Smooth muscle cell (in vitro differentiated cells): ENCODE measurements around the gene HSD11B2. TPM values are rescaled to one million over a fixed set of nuclear protein-coding genes. Genes with fewer than 3 reads are reported as not detected.

Experiments used
- DNase-seq: peaks from one replicate; lab custom pipeline; 2025; ENCODE audit not compliant: unreplicated experiment; lab: John Stamatoyannopoulos, UW
- H2AFZ ChIP-seq: fragments of 200-600 bp; sonication (generic); 2 replicates; pipeline ENCODE4 v1.6.0; 2016; ENCODE audit warnings: antibody characterized with exemption, low read depth, mild to moderate bottlenecking
- H3F3A ChIP-seq: fragments of 200-600 bp; sonication (generic); 2 replicates; pipeline ENCODE4 v1.6.0; 2017; ENCODE audit warnings: antibody characterized with exemption, low read depth
- H3K27ac ChIP-seq: fragments of 200-600 bp; sonication (generic); 2 replicates; pipeline ENCODE4 v1.5.1; 2016; ENCODE audit warnings: low read depth, mild to moderate bottlenecking
- H3K27me3 ChIP-seq: fragments of 200-600 bp; sonication (generic); 2 replicates; pipeline ENCODE4 v1.6.1; 2016; ENCODE audit warnings: low read depth, mild to moderate bottlenecking
- H3K36me3 ChIP-seq: fragments of 200-600 bp; sonication (generic); 2 replicates; pipeline ENCODE4 v1.5.1; 2016; ENCODE audit warnings: low read depth
- H3K4me1 ChIP-seq: fragments of 200-600 bp; sonication (generic); 2 replicates; pipeline ENCODE4 v1.5.1; 2016; ENCODE audit warnings: low read depth
- H3K4me2 ChIP-seq: fragments of 200-600 bp; sonication (generic); 2 replicates; pipeline ENCODE4 v1.6.0; 2016; ENCODE audit warnings: mild to moderate bottlenecking
- H3K4me3 ChIP-seq: fragments of 200-600 bp; sonication (generic); 2 replicates; pipeline ENCODE4 v1.5.1; 2016; ENCODE audit warnings: mild to moderate bottlenecking
- H3K79me2 ChIP-seq: fragments of 200-600 bp; sonication (generic); 2 replicates; pipeline ENCODE4 v1.6.0; 2016; ENCODE audit warnings: low read depth, mild to moderate bottlenecking
- H3K9ac ChIP-seq: fragments of 200-600 bp; sonication (generic); 2 replicates; pipeline ENCODE4 v1.6.0; 2016; ENCODE audit warnings: low read depth
- H3K9me3 ChIP-seq: fragments of 200-600 bp; sonication (generic); replicated peaks from 2 replicates; pipeline ENCODE4 v1.5.1; 2016; ENCODE audit warnings: low read depth
- H4K20me1 ChIP-seq: fragments of 200-600 bp; sonication (generic); 2 replicates; pipeline ENCODE4 v1.6.0; 2016; ENCODE audit warnings: low read depth
- CTCF ChIP-seq: fragments of 200-600 bp; sonication (generic); IDR thresholded peaks from 2 replicates; pipeline ENCODE4 v1.5.1; 2017; ENCODE audit warnings: borderline replicate concordance, mild to moderate bottlenecking, antibody characterized with exemption; ENCODE audit not compliant: insufficient read depth, poor library complexity, severe bottlenecking
- WGBS: methylation state at CpG from one replicate; pipeline ENCODE4 v1.1.7; 2016; ENCODE audit warnings: low lambda C conversion rate; 5-methylcytosine and 5-hydroxymethylcytosine counted together
- polyA plus RNA-seq: library from polyadenylated mRNA; unstranded; fragments of >200 nt; fragmentation: Nextera tagmentation; extraction: Ambion mirVana; gene quantifications from 2 replicates; pipeline ENCODE4 v1.2.1, GENCODE V29; 2016
- total RNA-seq: library from RNA; depleted of rRNA; stranded (reverse); fragments of >200 nt; gene quantifications from 2 replicates; pipeline ENCODE4 v1.2.3, GENCODE V29; 2014

Gene HSD11B2
- total and polyA plus RNA-seq, 2 experiments from 2014 or later: not detected

- Histone ChIP-seq H3K79me2 (no peaks in the 10 kb centered on the region), H3K4me3 (no peak overlapping the region), H3K27ac (no peak overlapping the region), H3K27me3 (no peaks in the 10 kb centered on the region), H3K9me3 (no peaks in the 10 kb centered on the region), H2AFZ (no peak overlapping the region), H3K4me1 (peaks cover 15% of the 10 kb centered on the region), H3F3A (no peaks in the 10 kb centered on the region), H3K36me3 (no peaks in the 10 kb centered on the region), H3K4me2 (no peak overlapping the region), H3K9ac (no peak overlapping the region), H4K20me1 (no peaks in the 10 kb centered on the region)
- DNase-seq: no peak
- no peak for TF ChIP-seq CTCF
- WGBS: 95% methylated on average over 14 of the region's 14 CpGs
Measured at GRCh38 chr16:67400901-67401300, 30.0 kb upstream of the HSD11B2 start.

GRCh38 chr16:67403976-67404555, 26.9 kb upstream of the HSD11B2 start:
- Histone ChIP-seq H4K20me1 (no peaks in the 10 kb centered on the region), H3K79me2 (no peaks in the 10 kb centered on the region), H2AFZ (no peak overlapping the region), H3K27me3 (no peaks in the 10 kb centered on the region), H3K4me1 (no peaks in the 10 kb centered on the region), H3K9ac (peak overlapping the region; percentile 75), H3K9me3 (no peaks in the 10 kb centered on the region), H3K4me2 (no peak overlapping the region), H3K36me3 (no peaks in the 10 kb centered on the region), H3F3A (no peaks in the 10 kb centered on the region), H3K4me3 (no peak overlapping the region), H3K27ac (peak overlapping the region; percentile 95)
- no peak for TF ChIP-seq CTCF
- no peak for DNase-seq
- WGBS: 97% methylated on average over 8 of the region's 12 CpGs

- Histone ChIP-seq H3K27me3 (no peaks in the 10 kb centered on the region), H3K27ac (peak overlapping the region; percentile 95)
Measured at GRCh38 chr16:67404740-67405226, 26.1 kb upstream of the HSD11B2 start.

More at GRCh38 chr16:67404740-67405226, 26.1 kb upstream of the HSD11B2 start:
- TF ChIP-seq CTCF: no peak
- no peaks in the 10 kb centered on the region for H4K20me1 ChIP-seq
- H3F3A ChIP-seq: no peaks in the 10 kb centered on the region
- H3K36me3 ChIP-seq: no peaks in the 10 kb centered on the region
- no peak overlapping the region for H3K4me2 ChIP-seq
- WGBS: 76% methylated on average over 5 of the region's 5 CpGs
- H3K4me1 ChIP-seq: no peaks in the 10 kb centered on the region
- H3K9ac ChIP-seq: peak overlapping the region; percentile 75
- no peak overlapping the region for H3K4me3 ChIP-seq
- DNase-seq: no peak
- no peaks in the 10 kb centered on the region for H3K9me3 ChIP-seq
- no peak overlapping the region for H2AFZ ChIP-seq
- no peaks in the 10 kb centered on the region for H3K79me2 ChIP-seq
